HCT116 (cell line): ENCODE measurements around the gene NXPE4. TPM values are rescaled to one million over a fixed set of nuclear protein-coding genes. Genes with fewer than 3 reads are reported as not detected.

Experiments
- ATAC-seq: fragments of 200-7000 bp; cut with Tn5 transposase; 2 replicates; pipeline ENCODE4 v1.9.1; 2020; ENCODE audit warnings: mild to moderate bottlenecking, moderate library complexity
- BruUV-seq: library from RNA; stranded (reverse); fragments of 400-500 nt; replicated peaks from 2 replicates; lab custom pipeline; 2021; lab: Mats Ljungman, UMichigan
- CTCF ChIA-PET: fragments of 300-600 bp; sonication (Branson Sonifier 250); formaldehyde crosslinking; loops from one replicate; lab custom pipeline; 2021; ENCODE audit warnings: antibody characterized with exemption; lab: Charles Lee
- POLR2A ChIA-PET: fragments of 300-600, 350-600 bp; sonication (Branson Sonifier 250); formaldehyde crosslinking; loops from one replicate; lab custom pipeline; 2021; ENCODE audit warnings: antibody characterized with exemption; lab: Charles Lee
- RAD21 ChIA-PET, 2 experiments: fragments of 300-600 bp; sonication (Branson Sonifier 250); formaldehyde crosslinking; loops; one replicate each; lab custom pipeline; 2023; ENCODE audit warnings: low total read pairs in 2 of 2; ENCODE audit not compliant: uncharacterized antibody in 2 of 2, unreplicated experiment in 2 of 2, low non-redundant PET in 1 of 2; lab: Charles Lee
- DNase-seq: peaks from one replicate; pipeline ENCODE4 v3.0.0-alpha.2; 2010; ENCODE audit warnings: low read depth, low spot score
- H2AFZ ChIP-seq: fragments of 200-600 bp; shearing (Covaris generic), sonication (generic); 2 replicates; pipeline ENCODE4 v1.6.1; 2017; ENCODE audit warnings: low read depth, mixed run types, mixed read lengths, antibody characterized with exemption, low read length; ENCODE audit not compliant: poor library complexity, severe bottlenecking
- H3K27ac ChIP-seq: 2 replicates; pipeline ENCODE4 v1.5.1; 2012; ENCODE audit warnings: low read depth, low read length
- H3K27me3 ChIP-seq: fragments of 200-600 bp; sonication (generic); 2 replicates; pipeline ENCODE4 v1.6.1; 2016; ENCODE audit warnings: mixed run types, low read length, mixed read lengths; ENCODE audit not compliant: insufficient read depth
- H3K36me3 ChIP-seq, 2 experiments: fragments of 200-500 bp in 1 of 2; fragments of 200-600 bp in 1 of 2; sonication (Bioruptor generic) in 1 of 2; sonication (generic) in 1 of 2; 2 replicates each; pipeline versions ENCODE4 v1.5.1 to v1.6.1; 2014 to 2016; ENCODE audit warnings: low read length in 2 of 2, inconsistent platforms in 1 of 2, mixed read lengths in 1 of 2, mixed run types in 1 of 2; ENCODE audit not compliant: insufficient read depth in 2 of 2, control insufficient read depth in 1 of 2
- H3K4me1 ChIP-seq, 2 experiments: fragments of 200-600 bp in 1 of 2; sonication (generic) in 1 of 2; 2 replicates each; pipeline versions ENCODE4 v1.5.1 to v1.6.1; 2012 to 2017; ENCODE audit warnings: low read length in 2 of 2, inconsistent platforms in 1 of 2, mild to moderate bottlenecking in 1 of 2, mixed read lengths in 1 of 2, mixed run types in 1 of 2, moderate library complexity in 1 of 2; ENCODE audit not compliant: insufficient read depth in 2 of 2, control insufficient read depth in 1 of 2
- H3K4me2 ChIP-seq: fragments of 200-600 bp; sonication (generic); 2 replicates; pipeline ENCODE4 v1.6.1; 2017; ENCODE audit warnings: mixed run types, low read length, mixed read lengths
- H3K4me3 ChIP-seq, 2 experiments: fragments of 200-600 bp in 1 of 2; sonication (generic) in 1 of 2; replicated peaks in 1 of 2; 2 replicates each; pipeline ENCODE4 v1.5.1; 2011 to 2016; ENCODE audit warnings: low read length in 2 of 2, control low read depth in 1 of 2, low read depth in 1 of 2, mild to moderate bottlenecking in 1 of 2, mixed read lengths in 1 of 2, mixed run types in 1 of 2
- H3K79me2 ChIP-seq: fragments of 200-600 bp; sonication (generic); 2 replicates; pipeline ENCODE4 v1.6.1; 2017; ENCODE audit warnings: mild to moderate bottlenecking, mixed run types, low read length, moderate library complexity, mixed read lengths; ENCODE audit not compliant: insufficient read depth
- H3K9ac ChIP-seq: fragments of 200-600 bp; sonication (generic); 2 replicates; pipeline ENCODE4 v1.6.1; 2016; ENCODE audit warnings: low read length, mixed read lengths
- H3K9me2 ChIP-seq: fragments of 200-600 bp; sonication (generic), shearing (Covaris generic); 2 replicates; pipeline ENCODE4 v1.6.1; 2017; ENCODE audit warnings: mixed run types, mild to moderate bottlenecking, moderate library complexity; ENCODE audit not compliant: insufficient read depth
- H3K9me3 ChIP-seq, 2 experiments: fragments of 200-500 bp in 1 of 2; fragments of 200-600 bp in 1 of 2; sonication (Bioruptor generic) in 1 of 2; sonication (generic) in 1 of 2; 2 replicates each; pipeline ENCODE4 v1.6.1; 2014 to 2017; ENCODE audit warnings: low read length in 2 of 2, mixed read lengths in 2 of 2, inconsistent platforms in 1 of 2, low read depth in 1 of 2, mild to moderate bottlenecking in 1 of 2, mixed run types in 1 of 2, moderate library complexity in 1 of 2; ENCODE audit not compliant: control insufficient read depth in 1 of 2, insufficient read depth in 1 of 2
- H4K20me1 ChIP-seq: fragments of 200-600 bp; sonication (generic), shearing (Covaris generic); 2 replicates; pipeline ENCODE4 v1.6.1; 2017; ENCODE audit warnings: mixed run types, mild to moderate bottlenecking, moderate library complexity; ENCODE audit not compliant: insufficient read depth
- CBX3 ChIP-seq: IDR thresholded peaks from 2 replicates; pipeline ENCODE4 v1.6.1; 2012; ENCODE audit warnings: low read depth
- CTCF ChIP-seq, 3 experiments: fragments of 200-600 bp in 1 of 3; sonication (generic) in 1 of 3; IDR thresholded peaks in 2 of 3; conservative IDR thresholded peaks in 1 of 3; 2 replicates each; pipeline ENCODE4 v1.5.1; 2012 to 2017; ENCODE audit warnings: low read depth in 2 of 3, low read length in 2 of 3, antibody characterized with exemption in 1 of 3, borderline replicate concordance in 1 of 3, control low read depth in 1 of 3, mild to moderate bottlenecking in 1 of 3, mixed read lengths in 1 of 3, mixed run types in 1 of 3, moderate library complexity in 1 of 3; ENCODE audit not compliant: insufficient read depth in 1 of 3
- EGR1 ChIP-seq: IDR thresholded peaks from 2 replicates; pipeline ENCODE4 v1.6.1; 2012; ENCODE audit warnings: low read depth
- ELF1 ChIP-seq: IDR thresholded peaks from 2 replicates; pipeline ENCODE4 v1.6.1; 2012; ENCODE audit warnings: low read depth, borderline replicate concordance
- EZH2 ChIP-seq: fragments of 200-600 bp; sonication (generic); IDR thresholded peaks from 2 replicates; pipeline ENCODE4 v1.6.1; 2017; ENCODE audit warnings: antibody characterized with exemption, mixed run types
- EZH2phosphoT487 ChIP-seq: fragments of 200-600 bp; IDR thresholded peaks from 2 replicates; pipeline ENCODE4 v1.6.1; 2018; ENCODE audit warnings: antibody characterized with exemption, borderline replicate concordance
- FOSL1 ChIP-seq: IDR thresholded peaks from 2 replicates; pipeline ENCODE4 v1.6.1; 2012; ENCODE audit warnings: low read depth
- JUND ChIP-seq: IDR thresholded peaks from 2 replicates; pipeline ENCODE4 v1.6.1; 2012
- MAX ChIP-seq: IDR thresholded peaks from 2 replicates; pipeline ENCODE4 v1.6.1; 2012
- POLR2A ChIP-seq: IDR thresholded peaks from 2 replicates; pipeline ENCODE4 v1.7.0; 2011; ENCODE audit warnings: borderline replicate concordance; ENCODE audit not compliant: insufficient read depth, insufficient read length; ENCODE audit errors: extremely low read depth
- POLR2AphosphoS5 ChIP-seq: IDR thresholded peaks from 2 replicates; pipeline ENCODE4 v1.6.1; 2011; ENCODE audit warnings: mild to moderate bottlenecking, low read depth, low read length, moderate library complexity
- RAD21 ChIP-seq: IDR thresholded peaks from 2 replicates; pipeline ENCODE4 v1.6.1; 2012; ENCODE audit warnings: low read depth, mild to moderate bottlenecking
- SIN3A ChIP-seq: IDR thresholded peaks from 2 replicates; pipeline ENCODE4 v1.6.1; 2012; ENCODE audit warnings: low read depth
- SP1 ChIP-seq: IDR thresholded peaks from 2 replicates; pipeline ENCODE4 v1.6.1; 2012; ENCODE audit warnings: low read depth
- SRF ChIP-seq: IDR thresholded peaks from 2 replicates; pipeline ENCODE4 v1.6.1; 2012; ENCODE audit warnings: low read depth
- YY1 ChIP-seq: IDR thresholded peaks from 2 replicates; pipeline ENCODE4 v1.6.1; 2011; ENCODE audit warnings: low read length, low read depth, moderate library complexity, mild to moderate bottlenecking; ENCODE audit not compliant: insufficient replicate concordance; ENCODE audit errors: extremely low read depth
- ZBTB33 ChIP-seq: IDR thresholded peaks from 2 replicates; pipeline ENCODE4 v1.6.1; 2011; ENCODE audit warnings: mild to moderate bottlenecking, low read length, moderate library complexity; ENCODE audit not compliant: insufficient replicate concordance; ENCODE audit errors: extremely low read depth
- ZFX ChIP-seq: fragments of 450-650 bp; IDR thresholded peaks from 2 replicates; pipeline ENCODE4 v1.6.1; 2017
- intact Hi-C: fragments of 100-400 bp; cut with micrococcal nuclease; formaldehyde crosslinking; loops from 2 replicates; pipeline ENCODE4 v1.10.0; 2022
- total RNA-seq: library from RNA; stranded (reverse); gene quantifications from one replicate; pipeline ENCODE4 v1.2.1, GENCODE V29; 2021; ENCODE audit not compliant: unreplicated experiment
- TF ChIP-seq, protein P1 (sequence below): IDR thresholded peaks from 2 replicates; pipeline ENCODE4 v1.6.1; 2012; ENCODE audit warnings: low read depth

NXPE4 gene
- total RNA-seq, 1 experiment from 2014 or later = not detected

DNA sequence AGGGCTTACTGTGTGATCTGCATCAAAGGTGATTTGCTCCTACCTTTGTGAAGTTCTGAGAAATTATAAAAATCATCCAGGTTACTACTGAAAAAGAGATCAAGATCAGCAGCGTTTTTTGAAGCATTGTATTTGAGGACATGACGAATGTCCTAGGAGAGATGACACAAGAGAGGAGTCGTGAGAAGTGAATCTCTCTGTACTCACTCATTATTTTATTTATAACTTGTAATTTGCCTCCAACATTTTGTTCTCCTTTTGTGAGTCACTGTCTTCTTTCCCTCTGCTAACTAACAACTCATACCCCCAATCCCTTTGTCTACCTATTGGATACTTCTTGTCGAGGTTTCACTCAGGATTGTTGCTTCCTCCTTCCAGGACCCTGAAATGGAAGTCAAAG is 44.5 kb downstream of the NXPE4 start:
- ChIA-PET CTCF (no interaction called here), POLR2A (interaction anchor here (0.6 kb wide), 1 partner anchor 438 kb away, joined by 4 read pairs; no protein-coding TSS in a partner anchor), RAD21 (no interaction called here)

More for the DNA sequence above, 44.5 kb downstream of the NXPE4 start:
- intact Hi-C loops = no loop called here
- no TSS peak for BruUV-seq
- no peak overlapping the region for H2AFZ ChIP-seq
- H3K9me2 ChIP-seq = no peaks in the 10 kb centered on the region
- DNase-seq (no peak), ATAC-seq (no peak)
- no peaks in the 10 kb centered on the region for H3K27me3 ChIP-seq
- TF ChIP-seq, protein P1, sequence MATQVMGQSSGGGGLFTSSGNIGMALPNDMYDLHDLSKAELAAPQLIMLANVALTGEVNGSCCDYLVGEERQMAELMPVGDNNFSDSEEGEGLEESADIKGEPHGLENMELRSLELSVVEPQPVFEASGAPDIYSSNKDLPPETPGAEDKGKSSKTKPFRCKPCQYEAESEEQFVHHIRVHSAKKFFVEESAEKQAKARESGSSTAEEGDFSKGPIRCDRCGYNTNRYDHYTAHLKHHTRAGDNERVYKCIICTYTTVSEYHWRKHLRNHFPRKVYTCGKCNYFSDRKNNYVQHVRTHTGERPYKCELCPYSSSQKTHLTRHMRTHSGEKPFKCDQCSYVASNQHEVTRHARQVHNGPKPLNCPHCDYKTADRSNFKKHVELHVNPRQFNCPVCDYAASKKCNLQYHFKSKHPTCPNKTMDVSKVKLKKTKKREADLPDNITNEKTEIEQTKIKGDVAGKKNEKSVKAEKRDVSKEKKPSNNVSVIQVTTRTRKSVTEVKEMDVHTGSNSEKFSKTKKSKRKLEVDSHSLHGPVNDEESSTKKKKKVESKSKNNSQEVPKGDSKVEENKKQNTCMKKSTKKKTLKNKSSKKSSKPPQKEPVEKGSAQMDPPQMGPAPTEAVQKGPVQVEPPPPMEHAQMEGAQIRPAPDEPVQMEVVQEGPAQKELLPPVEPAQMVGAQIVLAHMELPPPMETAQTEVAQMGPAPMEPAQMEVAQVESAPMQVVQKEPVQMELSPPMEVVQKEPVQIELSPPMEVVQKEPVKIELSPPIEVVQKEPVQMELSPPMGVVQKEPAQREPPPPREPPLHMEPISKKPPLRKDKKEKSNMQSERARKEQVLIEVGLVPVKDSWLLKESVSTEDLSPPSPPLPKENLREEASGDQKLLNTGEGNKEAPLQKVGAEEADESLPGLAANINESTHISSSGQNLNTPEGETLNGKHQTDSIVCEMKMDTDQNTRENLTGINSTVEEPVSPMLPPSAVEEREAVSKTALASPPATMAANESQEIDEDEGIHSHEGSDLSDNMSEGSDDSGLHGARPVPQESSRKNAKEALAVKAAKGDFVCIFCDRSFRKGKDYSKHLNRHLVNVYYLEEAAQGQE = no peak
- TF ChIP-seq ZFX (no peak), EZH2 (no peak), ELF1 (no peak), MAX (no peak), POLR2A (no peak), EZH2phosphoT487 (no peak), JUND (no peak), ZBTB33 (no peak), YY1 (no peak), CTCF (IDR thresholded peaks at IDR 0.05 in 2 of 3, conservative IDR thresholded peaks at IDR 0.05 in 1 of 3; ENCODE audit: borderline replicate concordance in 1 of 3, insufficient read depth in 1 of 3, low read depth in 2 of 3, low read length in 2 of 3) (no peak), RAD21 (no peak), POLR2AphosphoS5 (no peak), FOSL1 (no peak), SP1 (no peak), EGR1 (no peak), SIN3A (no peak), SRF (no peak), CBX3 (no peak)
- H3K9ac ChIP-seq = no peak overlapping the region
- H3K4me2 ChIP-seq = no peak overlapping the region
- H3K79me2 ChIP-seq = no peaks in the 10 kb centered on the region
- H3K9me3 ChIP-seq = no peaks in the 10 kb centered on the region
- H3K36me3 ChIP-seq = no peaks in the 10 kb centered on the region; a peak in 1 of 4 replicates
- H3K4me1 ChIP-seq = no peaks in the 10 kb centered on the region
- no peak overlapping the region for H3K4me3 ChIP-seq
- H4K20me1 ChIP-seq = no peaks in the 10 kb centered on the region
- H3K27ac ChIP-seq = no peak overlapping the region
